Ishikawa (cell line): ENCODE results near the gene B4GALT2.

Experiments
- FOXM1 ChIP-seq: IDR thresholded peaks from 2 replicates; pipeline ENCODE4 v1.6.1; 2012; ENCODE audit warnings: low read depth, borderline replicate concordance
- NFIC ChIP-seq: IDR thresholded peaks from 2 replicates; pipeline ENCODE4 v1.6.1; 2012
- RAD21 ChIP-seq: IDR thresholded peaks from 2 replicates; pipeline ENCODE4 v1.6.1; 2012; ENCODE audit warnings: low read depth

DNA sequence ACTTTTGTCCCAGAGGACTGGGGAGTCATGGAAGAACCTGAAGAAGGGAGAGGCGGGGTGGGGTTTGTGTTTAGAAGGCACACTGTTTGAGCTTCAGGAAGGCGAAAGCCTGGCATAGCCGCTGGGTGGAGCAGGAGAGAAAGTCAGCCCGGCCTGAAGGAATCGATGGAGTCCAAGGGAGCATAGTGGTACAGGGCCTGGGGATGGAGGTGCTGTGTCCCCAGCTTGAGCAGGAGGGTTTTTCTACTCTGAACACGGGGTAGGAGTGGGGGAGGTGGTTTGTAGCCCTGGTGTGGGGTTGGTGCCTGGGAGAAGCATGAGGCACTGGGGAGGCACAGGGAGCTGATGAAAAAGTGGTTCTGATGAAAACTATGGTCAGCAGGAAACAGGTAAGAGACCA is 7.7 kb downstream of the B4GALT2 start:
- no peak for TF ChIP-seq NFIC
- no peak for TF ChIP-seq RAD21
- no peak for TF ChIP-seq FOXM1
